SU-DHL-6 (cell line): Measurements from ENCODE around the gene ZC3H12C.
"Not testable (repeated sequence)": the region's sequence is repeated elsewhere in the genome, so short reads cannot be mapped to it uniquely, and the experiment has no call there.

Experiments
- H2AFZ ChIP-seq: fragments of 200-600 bp; sonication (generic); 2 replicates; pipeline ENCODE4 v1.6.1; 2014; ENCODE audit warnings: low read depth, mild to moderate bottlenecking, moderate library complexity, mixed read lengths, antibody characterized with exemption, low read length; ENCODE audit not compliant: severe bottlenecking
- H3F3A ChIP-seq: fragments of 200-600 bp; shearing (Covaris generic); 2 replicates; pipeline ENCODE4 v1.6.0; 2016; ENCODE audit warnings: antibody characterized with exemption, mild to moderate bottlenecking; ENCODE audit not compliant: insufficient read depth
- H3K27ac ChIP-seq: fragments of 200-600 bp; sonication (generic); 2 replicates; pipeline ENCODE4 v1.5.1; 2016; ENCODE audit warnings: low read depth, mild to moderate bottlenecking, low read length, moderate library complexity, mixed read lengths
- H3K27me3 ChIP-seq: fragments of 200-600 bp; sonication (generic), shearing (Covaris generic); 2 replicates; pipeline ENCODE4 v1.6.0; 2014; ENCODE audit warnings: mild to moderate bottlenecking, low read length
- H3K36me3 ChIP-seq: fragments of 200-600 bp; sonication (generic); 2 replicates; pipeline ENCODE4 v1.6.1; 2014; ENCODE audit warnings: mild to moderate bottlenecking, low read length, mixed read lengths
- H3K4me2 ChIP-seq: fragments of 300-600, 200-600 bp; shearing (Covaris generic), sonication (generic); 2 replicates; pipeline ENCODE4 v1.6.0; 2014; ENCODE audit warnings: low read length, low read depth, mild to moderate bottlenecking; ENCODE audit not compliant: poor library complexity, severe bottlenecking
- H3K4me3 ChIP-seq: fragments of 200-600 bp; sonication (generic); 2 replicates; pipeline ENCODE4 v1.5.1; 2014; ENCODE audit warnings: antibody characterized with exemption, low read length, mild to moderate bottlenecking, mixed read lengths; ENCODE audit not compliant: insufficient read depth, poor library complexity, severe bottlenecking
- H3K79me2 ChIP-seq: fragments of 200-600 bp; sonication (generic); 2 replicates; pipeline ENCODE4 v1.6.1; 2014; ENCODE audit warnings: mild to moderate bottlenecking, low read length, moderate library complexity; ENCODE audit not compliant: insufficient read depth
- H3K9ac ChIP-seq: fragments of 200-600 bp; sonication (generic); 2 replicates; pipeline ENCODE4 v1.7.0; 2014; ENCODE audit warnings: mild to moderate bottlenecking, low read length
- H3K9me2 ChIP-seq: fragments of 200-600 bp; sonication (generic); replicated peaks from 2 replicates; pipeline ENCODE4 v1.6.1; 2014; ENCODE audit warnings: low read length; ENCODE audit not compliant: insufficient read depth
- H3K9me3 ChIP-seq: fragments of 200-600 bp; sonication (generic); 2 replicates; pipeline ENCODE4 v1.6.1; 2014; ENCODE audit warnings: low read length, mixed read lengths; ENCODE audit not compliant: insufficient read depth
- H4K20me1 ChIP-seq: fragments of 200-600 bp; sonication (generic); 2 replicates; pipeline ENCODE4 v1.6.1; 2014; ENCODE audit warnings: low read depth, mild to moderate bottlenecking, antibody characterized with exemption, low read length, moderate library complexity, mixed read lengths
- EZH2phosphoT487 ChIP-seq: fragments of 200-600 bp; sonication (generic), shearing (Covaris generic); conservative IDR thresholded peaks from 2 replicates; pipeline ENCODE4 v1.6.1; 2018; ENCODE audit warnings: mild to moderate bottlenecking, antibody characterized with exemption, low read length, moderate library complexity, mixed read lengths
- TF ChIP-seq, protein P1 (sequence below): fragments of 200-600 bp; sonication (generic); IDR thresholded peaks from one replicate; pipeline ENCODE4 v1.5.1; 2017; ENCODE audit warnings: antibody characterized with exemption, mild to moderate bottlenecking, low read length, moderate library complexity; ENCODE audit not compliant: insufficient read depth, poor library complexity, severe bottlenecking

ZC3H12C gene

DNA sequence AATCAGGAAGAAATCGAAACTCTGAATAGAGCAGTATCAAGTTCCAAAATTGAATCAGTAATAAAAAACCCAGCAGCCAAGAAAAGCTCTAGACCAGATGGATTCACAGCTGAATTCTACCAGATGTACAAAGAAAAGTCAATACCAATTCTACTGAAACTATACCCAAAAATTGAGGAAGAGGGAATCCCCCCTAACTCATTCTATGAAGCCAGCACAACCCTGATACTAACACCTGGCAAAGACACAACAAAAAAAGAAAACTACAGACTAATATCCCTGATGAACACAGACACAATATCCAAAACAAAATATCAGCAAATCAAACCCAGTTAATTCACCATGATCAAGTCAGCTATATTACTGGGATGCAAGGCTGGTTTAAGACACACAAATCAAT is 97.7 kb downstream of the ZC3H12C start:
- Histone ChIP-seq H3K27ac (no peak overlapping the region), H3K36me3 (no peaks in the 10 kb centered on the region)

DNA sequence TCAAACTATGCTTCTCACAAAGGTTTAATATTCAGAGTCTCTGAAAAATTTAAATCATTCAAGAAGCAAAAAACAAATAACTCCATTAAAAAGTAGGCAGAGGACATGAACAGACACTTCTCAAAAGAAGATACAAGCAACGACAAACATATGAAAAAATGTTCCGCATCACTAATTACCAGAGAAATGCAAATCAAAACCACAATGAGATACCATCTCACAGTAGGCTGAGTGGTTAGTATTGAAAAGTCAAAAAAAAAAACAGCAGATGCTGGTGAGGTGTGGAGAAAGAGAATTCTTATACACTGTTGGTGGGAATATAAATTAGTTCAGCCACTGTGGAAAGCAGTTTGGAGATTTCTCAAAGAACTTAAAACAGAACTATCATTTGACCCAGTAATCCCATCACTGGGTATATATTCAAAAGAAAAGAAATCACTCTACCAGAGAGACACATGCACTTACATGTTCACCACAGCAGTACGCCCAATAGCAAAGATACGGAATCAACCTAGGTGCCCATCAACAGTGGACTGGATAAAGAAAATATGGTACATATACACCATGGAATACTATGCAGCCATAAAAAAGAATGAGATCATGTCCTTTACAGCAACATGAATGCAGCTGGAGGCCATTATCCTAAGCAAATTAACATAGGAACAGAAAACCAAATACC is 99.6 kb downstream of the ZC3H12C start:
- not testable (repeated sequence) for H3K4me3 ChIP-seq, H2AFZ ChIP-seq, H3K36me3 ChIP-seq, H3K79me2 ChIP-seq, H4K20me1 ChIP-seq, H3K9me3 ChIP-seq, H3K4me2 ChIP-seq, H3F3A ChIP-seq, H3K9me2 ChIP-seq, H3K27ac ChIP-seq, H3K9ac ChIP-seq, H3K27me3 ChIP-seq

More for the DNA sequence above, 97.7 kb downstream of the ZC3H12C start:
- Histone ChIP-seq H3K9me3 (no peaks in the 10 kb centered on the region), H3K4me3 (no peak overlapping the region), H4K20me1 (no peaks in the 10 kb centered on the region), H3K4me2 (no peak overlapping the region), H3K27me3 (no peaks in the 10 kb centered on the region), H3K79me2 (no peaks in the 10 kb centered on the region), H3K9me2 (no peaks in the 10 kb centered on the region), H3F3A (no peaks in the 10 kb centered on the region), H3K9ac (no peak overlapping the region), H2AFZ (no peak overlapping the region)
- TF ChIP-seq EZH2phosphoT487: no peak
- TF ChIP-seq, protein P1, sequence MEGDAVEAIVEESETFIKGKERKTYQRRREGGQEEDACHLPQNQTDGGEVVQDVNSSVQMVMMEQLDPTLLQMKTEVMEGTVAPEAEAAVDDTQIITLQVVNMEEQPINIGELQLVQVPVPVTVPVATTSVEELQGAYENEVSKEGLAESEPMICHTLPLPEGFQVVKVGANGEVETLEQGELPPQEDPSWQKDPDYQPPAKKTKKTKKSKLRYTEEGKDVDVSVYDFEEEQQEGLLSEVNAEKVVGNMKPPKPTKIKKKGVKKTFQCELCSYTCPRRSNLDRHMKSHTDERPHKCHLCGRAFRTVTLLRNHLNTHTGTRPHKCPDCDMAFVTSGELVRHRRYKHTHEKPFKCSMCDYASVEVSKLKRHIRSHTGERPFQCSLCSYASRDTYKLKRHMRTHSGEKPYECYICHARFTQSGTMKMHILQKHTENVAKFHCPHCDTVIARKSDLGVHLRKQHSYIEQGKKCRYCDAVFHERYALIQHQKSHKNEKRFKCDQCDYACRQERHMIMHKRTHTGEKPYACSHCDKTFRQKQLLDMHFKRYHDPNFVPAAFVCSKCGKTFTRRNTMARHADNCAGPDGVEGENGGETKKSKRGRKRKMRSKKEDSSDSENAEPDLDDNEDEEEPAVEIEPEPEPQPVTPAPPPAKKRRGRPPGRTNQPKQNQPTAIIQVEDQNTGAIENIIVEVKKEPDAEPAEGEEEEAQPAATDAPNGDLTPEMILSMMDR: no peak

DNA sequence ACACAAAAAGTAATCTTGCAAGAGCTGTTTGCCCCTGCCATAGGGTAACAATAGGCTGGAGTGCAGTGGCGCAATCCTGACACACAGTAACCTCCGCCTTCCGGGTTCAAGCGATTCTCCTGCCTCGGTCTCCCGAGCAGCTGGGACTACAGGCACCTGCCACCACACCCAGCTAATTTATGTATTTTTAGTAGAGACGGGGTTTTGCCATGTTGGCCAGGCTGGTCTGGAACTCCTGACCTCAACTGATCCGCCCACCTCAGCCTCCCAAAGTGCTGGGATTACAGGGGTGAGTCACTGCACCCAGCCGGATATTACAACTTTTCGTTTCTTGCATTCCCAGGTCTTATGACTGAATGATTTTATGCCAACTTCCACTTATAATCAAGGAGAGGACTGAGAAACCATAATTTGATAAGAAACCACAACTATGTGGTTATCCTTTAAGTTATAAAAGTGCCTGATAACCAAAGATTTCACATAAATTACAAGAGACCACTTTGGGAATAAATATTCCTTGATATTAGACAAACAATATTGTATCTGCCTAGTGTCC is 101.1 kb downstream of the ZC3H12C start:
- not testable (repeated sequence) for H4K20me1 ChIP-seq, H3K9ac ChIP-seq, H3K4me3 ChIP-seq, H3K27me3 ChIP-seq, H3K79me2 ChIP-seq, H3K36me3 ChIP-seq, H3F3A ChIP-seq, H3K9me2 ChIP-seq, H3K27ac ChIP-seq, H3K4me2 ChIP-seq, H3K9me3 ChIP-seq, H2AFZ ChIP-seq

DNA sequence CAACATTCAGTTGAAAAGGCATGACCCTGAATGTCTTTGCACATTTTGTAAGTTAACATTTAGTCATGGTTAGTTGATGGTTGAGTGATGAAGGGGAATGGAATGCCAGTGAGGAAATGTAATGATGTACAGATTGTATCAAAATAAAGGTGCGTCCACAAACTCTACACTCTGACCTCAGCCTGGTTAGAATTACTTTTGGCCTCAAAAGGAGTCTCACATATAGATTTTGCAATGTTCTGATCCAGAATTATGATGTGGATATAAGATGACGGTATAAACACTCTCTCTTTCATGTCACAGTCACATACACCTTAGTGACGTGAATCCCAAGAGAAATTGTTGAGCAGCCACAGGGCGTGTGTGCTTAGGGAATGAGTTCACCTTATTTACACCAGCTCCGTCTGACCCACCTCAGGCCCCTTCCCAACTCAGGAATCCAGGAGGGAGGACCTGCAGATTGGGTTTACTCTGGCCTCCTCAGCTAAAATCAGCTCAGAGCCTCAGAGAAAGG is 103.1 kb downstream of the ZC3H12C start:
- Histone ChIP-seq H4K20me1 (no peaks in the 10 kb centered on the region), H3K27ac (no peak overlapping the region), H3K4me2 (no peak overlapping the region), H3F3A (no peaks in the 10 kb centered on the region), H3K79me2 (no peaks in the 10 kb centered on the region), H3K9ac (no peak overlapping the region), H3K36me3 (no peaks in the 10 kb centered on the region), H3K9me2 (no peaks in the 10 kb centered on the region), H2AFZ (no peak overlapping the region), H3K9me3 (no peaks in the 10 kb centered on the region), H3K27me3 (no peaks in the 10 kb centered on the region), H3K4me3 (no peak overlapping the region)
- TF ChIP-seq, protein P1: no peak
- TF ChIP-seq EZH2phosphoT487: no peak
